IMR-90 (cell line): ENCODE data around the gene MARCO. TPM values are rescaled to one million over a fixed set of nuclear protein-coding genes. Genes with fewer than 3 reads are reported as not detected.

ENCODE experiments used
- ATAC-seq: fragments of 200-7000 bp; cut with Tn5 transposase; 2 replicates; pipeline ENCODE4 v1.9.1; 2020; ENCODE audit warnings: low read depth, mild to moderate bottlenecking, moderate library complexity
- BruUV-seq: library from RNA; stranded (reverse); fragments of 400-500 nt; replicated peaks from 2 replicates; lab custom pipeline; 2021; lab: Mats Ljungman, UMichigan
- CTCF ChIA-PET: fragments of 300-600 bp; formaldehyde crosslinking; extraction: SDS; loops from one replicate; lab custom pipeline; 2021; ENCODE audit warnings: antibody characterized with exemption; lab: Yijun Ruan, JAX
- POLR2A ChIA-PET: fragments of 300-600 bp; sonication (Branson Sonifier 250); formaldehyde crosslinking; loops from one replicate; lab custom pipeline; 2022; ENCODE audit warnings: antibody characterized with exemption; ENCODE audit not compliant: unreplicated experiment; lab: Charles Lee
- DNase-seq: peaks from one replicate; pipeline ENCODE4 v3.0.0; 2013
- H2AFZ ChIP-seq: replicated peaks from 2 replicates; pipeline ENCODE3; 2013; ENCODE audit warnings: low read length, mild to moderate bottlenecking; ENCODE audit not compliant: poor library complexity
- H2AK5ac ChIP-seq: 2 replicates; pipeline ENCODE4 v1.6.1; 2013; ENCODE audit warnings: low read depth, low read length, inconsistent platforms
- H2AK9ac ChIP-seq: replicated peaks from 2 replicates; pipeline ENCODE3; 2013; ENCODE audit warnings: mild to moderate bottlenecking, low read depth, low read length, moderate library complexity; ENCODE audit not compliant: poor library complexity
- H2BK120ac ChIP-seq: 2 replicates; pipeline ENCODE4 v1.6.1; 2013; ENCODE audit warnings: low read depth, low read length, inconsistent platforms
- H2BK15ac ChIP-seq: 3 replicates; pipeline ENCODE4 v1.6.1; 2013; ENCODE audit warnings: low read depth, low read length, inconsistent platforms
- H2BK20ac ChIP-seq: 2 replicates; pipeline ENCODE4 v1.6.1; 2013; ENCODE audit warnings: low read depth, mild to moderate bottlenecking, inconsistent platforms, low read length, moderate library complexity
- H2BK5ac ChIP-seq: 2 replicates; pipeline ENCODE4 v1.6.1; 2013; ENCODE audit warnings: mild to moderate bottlenecking, low read depth, low read length, inconsistent platforms; ENCODE audit not compliant: poor library complexity, severe bottlenecking
- H3K14ac ChIP-seq: replicated peaks from 2 replicates; pipeline ENCODE4 v1.6.1; 2013; ENCODE audit warnings: low read depth, low read length, inconsistent platforms
- H3K18ac ChIP-seq: 2 replicates; pipeline ENCODE4 v1.6.1; 2013; ENCODE audit warnings: low read depth, low read length, control low read depth
- H3K23ac ChIP-seq: 2 replicates; pipeline ENCODE4 v1.6.1; 2013; ENCODE audit warnings: low read depth, low read length, inconsistent platforms
- H3K27ac ChIP-seq: 2 replicates; pipeline ENCODE4 v1.5.1; 2013; ENCODE audit warnings: mild to moderate bottlenecking, control low read depth, low read length; ENCODE audit not compliant: insufficient read depth
- H3K27me3 ChIP-seq: 2 replicates; pipeline ENCODE4 v1.6.1; 2013; ENCODE audit warnings: low read length; ENCODE audit not compliant: control insufficient read depth, insufficient read depth
- H3K36me3 ChIP-seq: 2 replicates; pipeline ENCODE4 v1.6.1; 2013; ENCODE audit warnings: low read length, mixed read lengths; ENCODE audit not compliant: control insufficient read depth, insufficient read depth
- H3K4ac ChIP-seq: 2 replicates; pipeline ENCODE4 v1.6.1; 2013; ENCODE audit warnings: low read depth, low read length, inconsistent platforms
- H3K4me1 ChIP-seq: 2 replicates; pipeline ENCODE4 v1.6.1; 2013; ENCODE audit warnings: low read length, mixed read lengths; ENCODE audit not compliant: control insufficient read depth, insufficient read depth
- H3K4me2 ChIP-seq: 2 replicates; pipeline ENCODE4 v1.6.1; 2013; ENCODE audit warnings: low read depth, mild to moderate bottlenecking, control low read depth, low read length, moderate library complexity
- H3K4me3 ChIP-seq: 2 replicates; pipeline ENCODE4 v1.5.1; 2013; ENCODE audit warnings: low read depth, mild to moderate bottlenecking, control low read depth, low read length, moderate library complexity; ENCODE audit not compliant: insufficient read depth
- H3K56ac ChIP-seq: 2 replicates; pipeline ENCODE4 v1.6.1; 2013; ENCODE audit warnings: low read length, inconsistent platforms; ENCODE audit not compliant: insufficient read depth; ENCODE audit errors: extremely low read depth
- H3K79me1 ChIP-seq, 2 experiments: 2 replicates each; pipeline ENCODE4 v1.6.1; 2013; ENCODE audit warnings: low read length in 2 of 2, inconsistent platforms in 1 of 2, low read depth in 1 of 2
- H3K9ac ChIP-seq: 2 replicates; pipeline ENCODE4 v1.6.1; 2013; ENCODE audit warnings: low read depth, low read length, control low read depth
- H3K9me1 ChIP-seq: 2 replicates; pipeline ENCODE4 v1.6.1; 2013; ENCODE audit warnings: low read length, inconsistent platforms; ENCODE audit not compliant: insufficient read depth
- H3K9me3 ChIP-seq: 2 replicates; pipeline ENCODE4 v1.6.1; 2013; ENCODE audit warnings: low read length; ENCODE audit not compliant: control insufficient read depth, insufficient read depth
- H4K20me1 ChIP-seq: 2 replicates; pipeline ENCODE4 v1.6.1; 2013; ENCODE audit warnings: low read length, inconsistent platforms; ENCODE audit not compliant: insufficient read depth
- H4K5ac ChIP-seq: 2 replicates; pipeline ENCODE4 v1.6.1; 2013; ENCODE audit warnings: mild to moderate bottlenecking, low read depth, low read length, control low read depth
- H4K8ac ChIP-seq, 2 experiments: 2 replicates each; pipeline ENCODE4 v1.6.1; 2013; ENCODE audit warnings: low read depth in 2 of 2, low read length in 2 of 2, control low read depth in 1 of 2, inconsistent platforms in 1 of 2
- H4K91ac ChIP-seq: 2 replicates; pipeline ENCODE4 v1.6.1; 2013; ENCODE audit warnings: low read depth, low read length, inconsistent platforms; ENCODE audit not compliant: insufficient read depth
- BHLHE40 ChIP-seq: fragments of 150-350 bp; IDR thresholded peaks from 2 replicates; pipeline ENCODE4 v1.6.1; 2016; ENCODE audit warnings: mild to moderate bottlenecking, low read depth, low read length
- CEBPB ChIP-seq: IDR thresholded peaks from 2 replicates; pipeline ENCODE4 v1.6.1; 2012; ENCODE audit warnings: low read depth, low read length, improper control_type of control experiment
- CHD1 ChIP-seq: IDR thresholded peaks from 2 replicates; pipeline ENCODE4 v1.6.1; 2012; ENCODE audit warnings: low read depth, low read length, improper control_type of control experiment
- FOS ChIP-seq: fragments of 150-350 bp; IDR thresholded peaks from 2 replicates; pipeline ENCODE4 v1.6.1; 2016; ENCODE audit warnings: low read depth, low read length
- MAFK ChIP-seq: IDR thresholded peaks from 2 replicates; pipeline ENCODE4 v1.6.1; 2012; ENCODE audit warnings: low read depth, low read length, improper control_type of control experiment
- MAZ ChIP-seq: IDR thresholded peaks from 2 replicates; pipeline ENCODE4 v1.6.1; 2012; ENCODE audit warnings: low read depth, mild to moderate bottlenecking, low read length, improper control_type of control experiment, moderate library complexity, borderline replicate concordance
- MXI1 ChIP-seq: IDR thresholded peaks from 2 replicates; pipeline ENCODE4 v1.6.1; 2012; ENCODE audit warnings: low read depth, mild to moderate bottlenecking, low read length, moderate library complexity, borderline replicate concordance
- NFE2L2 ChIP-seq: fragments of 150-350 bp; IDR thresholded peaks from 2 replicates; pipeline ENCODE4 v1.6.1; 2016; ENCODE audit warnings: low read depth, mild to moderate bottlenecking, low read length
- POLR2A ChIP-seq: IDR thresholded peaks from 2 replicates; pipeline ENCODE4 v1.6.1; 2012; ENCODE audit warnings: mild to moderate bottlenecking, low read depth, low read length
- RAD21 ChIP-seq: IDR thresholded peaks from 2 replicates; pipeline ENCODE4 v1.6.1; 2012; ENCODE audit warnings: low read length, improper control_type of control experiment
- RCOR1 ChIP-seq: IDR thresholded peaks from 2 replicates; pipeline ENCODE4 v1.6.1; 2012; ENCODE audit warnings: mild to moderate bottlenecking, low read length, improper control_type of control experiment; ENCODE audit not compliant: insufficient replicate concordance
- RFX5 ChIP-seq: IDR thresholded peaks from 2 replicates; pipeline ENCODE4 v1.8.0; 2012; ENCODE audit warnings: low read depth, mild to moderate bottlenecking, low read length, moderate library complexity
- SMC3 ChIP-seq: fragments of 150-350 bp; IDR thresholded peaks from 2 replicates; pipeline ENCODE4 v1.6.1; 2016; ENCODE audit warnings: low read depth, mild to moderate bottlenecking, antibody characterized with exemption, low read length, moderate library complexity
- WGBS, 2 experiments: methylation state at CpG; one replicate each; pipeline versions ENCODE4 v1.1.5 to v1.1.7; 2013; ENCODE audit warnings: missing lambda C conversion rate in 2 of 2; ENCODE audit not compliant: insufficient read length in 1 of 2; ENCODE audit errors: extremely low coverage in 2 of 2; 5-methylcytosine and 5-hydroxymethylcytosine counted together
- dilution Hi-C: fragments of 300-500 bp; cut with HindIII; formaldehyde crosslinking; loops from one replicate; pipeline ENCODE4 v1.14.3; 2018; ENCODE audit warnings: low sequenced_read_pairs; ENCODE audit not compliant: unreplicated experiment
- in situ Hi-C: fragments of 300-500 bp; cut with MboI; formaldehyde crosslinking; loops from 3 replicates; pipeline ENCODE4 v1.14.3; 2019; ENCODE audit warnings: low sequenced_read_pairs, inconsistent platforms, mixed read lengths
- intact Hi-C: fragments of 100-400 bp; cut with micrococcal nuclease; formaldehyde crosslinking; loops from 2 replicates; pipeline ENCODE4 v1.10.0; 2022
- polyA plus RNA-seq, 3 experiments: library from polyadenylated mRNA; depleted of rRNA; stranded (reverse); fragments of >200 nt; gene quantifications; 2 replicates each; pipeline ENCODE4 v1.2.3, GENCODE V29; 2012; ENCODE audit warnings: low replicate concordance in 1 of 3
- total RNA-seq: library from RNA; depleted of rRNA; stranded (reverse); fragments of >200 nt; gene quantifications from 2 replicates; pipeline ENCODE4 v1.2.3, GENCODE V29; 2012
- TF ChIP-seq, protein P1 (sequence below): fragments of 150-350 bp; IDR thresholded peaks from 2 replicates; pipeline ENCODE4 v1.6.1; 2016; ENCODE audit warnings: low read depth, mild to moderate bottlenecking, low read length, moderate library complexity, borderline replicate concordance
- TF ChIP-seq, protein P2 (sequence below): conservative IDR thresholded peaks from 2 replicates; pipeline ENCODE4 v1.5.1; 2012; ENCODE audit warnings: mild to moderate bottlenecking, low read depth, low read length, improper control_type of control experiment
- TF ChIP-seq, protein P3 (sequence below): fragments of 150-350 bp; IDR thresholded peaks from 2 replicates; pipeline ENCODE4 v1.6.1; 2017; ENCODE audit warnings: mild to moderate bottlenecking, antibody characterized with exemption, low read length, low read depth

MARCO gene
- total and polyA plus RNA-seq, 2 of the 4 experiments (the other 2 are of a cell fraction), result not detected

DNA sequence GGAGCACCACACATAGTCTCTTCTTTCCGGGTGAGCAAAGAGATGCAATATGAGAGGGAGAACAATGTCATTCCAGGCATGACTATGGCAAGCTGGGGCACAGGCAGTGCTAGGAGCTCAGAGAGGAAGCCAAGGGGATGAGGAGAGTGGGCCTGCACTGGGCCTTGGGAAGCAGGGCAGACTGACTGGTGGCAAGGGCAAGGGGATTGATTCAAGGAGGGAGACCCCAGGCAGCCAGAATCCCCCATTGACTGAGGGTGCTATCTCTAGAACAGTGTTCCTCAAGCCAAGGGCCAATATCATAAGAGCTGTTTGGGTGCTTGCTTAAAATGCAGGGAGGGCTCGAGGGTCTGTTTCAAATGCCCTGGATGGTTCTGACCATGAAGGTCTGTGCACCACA, 36.1 kb downstream of the MARCO start:
- CTCF ChIA-PET, result no interaction called here
- no peaks in the 10 kb centered on the region for H3K27me3 ChIP-seq
- no peaks in the 10 kb centered on the region for H3K9me3 ChIP-seq
- H2AFZ ChIP-seq, result no peak overlapping the region
- no peaks in the 10 kb centered on the region for H3K79me1 ChIP-seq
- POLR2A ChIA-PET, result no interaction called here
- no peak overlapping the region for H2BK120ac ChIP-seq
- H3K36me3 ChIP-seq, result no peaks in the 10 kb centered on the region
- no peak overlapping the region for H3K4ac ChIP-seq
- H3K9ac ChIP-seq, result no peak overlapping the region
- no peak overlapping the region for H2BK5ac ChIP-seq
- H4K5ac ChIP-seq, result no peak overlapping the region
- intact Hi-C loops (no loop called here), in situ Hi-C loops (no loop called here), dilution Hi-C loops (no loop called here)
- no peak overlapping the region for H2BK15ac ChIP-seq
- WGBS, 2 experiments, result no CpG with 5 or more reads among the region's 2 CpGs
- no peak overlapping the region for H3K4me2 ChIP-seq
- no peaks in the 10 kb centered on the region for H3K4me1 ChIP-seq
- H4K91ac ChIP-seq, result no peak overlapping the region
- ATAC-seq (no peak), DNase-seq (no peak)
- no peaks in the 10 kb centered on the region for H4K20me1 ChIP-seq
- H3K27ac ChIP-seq, result no peak overlapping the region
- H3K9me1 ChIP-seq, result no peaks in the 10 kb centered on the region; the same call in 1 of the 2 replicates
- H3K4me3 ChIP-seq, result no peak overlapping the region
- no peak overlapping the region for H4K8ac ChIP-seq
- no TSS peak for BruUV-seq
- no peak overlapping the region for H3K56ac ChIP-seq
- no peak overlapping the region for H2AK9ac ChIP-seq
- TF ChIP-seq, protein P1, sequence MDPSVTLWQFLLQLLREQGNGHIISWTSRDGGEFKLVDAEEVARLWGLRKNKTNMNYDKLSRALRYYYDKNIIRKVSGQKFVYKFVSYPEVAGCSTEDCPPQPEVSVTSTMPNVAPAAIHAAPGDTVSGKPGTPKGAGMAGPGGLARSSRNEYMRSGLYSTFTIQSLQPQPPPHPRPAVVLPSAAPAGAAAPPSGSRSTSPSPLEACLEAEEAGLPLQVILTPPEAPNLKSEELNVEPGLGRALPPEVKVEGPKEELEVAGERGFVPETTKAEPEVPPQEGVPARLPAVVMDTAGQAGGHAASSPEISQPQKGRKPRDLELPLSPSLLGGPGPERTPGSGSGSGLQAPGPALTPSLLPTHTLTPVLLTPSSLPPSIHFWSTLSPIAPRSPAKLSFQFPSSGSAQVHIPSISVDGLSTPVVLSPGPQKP, result no peak
- TF ChIP-seq RAD21, result no peak
- no peak for TF ChIP-seq RCOR1
- TF ChIP-seq FOS, result no peak
- no peak for TF ChIP-seq POLR2A
- TF ChIP-seq, protein P2, sequence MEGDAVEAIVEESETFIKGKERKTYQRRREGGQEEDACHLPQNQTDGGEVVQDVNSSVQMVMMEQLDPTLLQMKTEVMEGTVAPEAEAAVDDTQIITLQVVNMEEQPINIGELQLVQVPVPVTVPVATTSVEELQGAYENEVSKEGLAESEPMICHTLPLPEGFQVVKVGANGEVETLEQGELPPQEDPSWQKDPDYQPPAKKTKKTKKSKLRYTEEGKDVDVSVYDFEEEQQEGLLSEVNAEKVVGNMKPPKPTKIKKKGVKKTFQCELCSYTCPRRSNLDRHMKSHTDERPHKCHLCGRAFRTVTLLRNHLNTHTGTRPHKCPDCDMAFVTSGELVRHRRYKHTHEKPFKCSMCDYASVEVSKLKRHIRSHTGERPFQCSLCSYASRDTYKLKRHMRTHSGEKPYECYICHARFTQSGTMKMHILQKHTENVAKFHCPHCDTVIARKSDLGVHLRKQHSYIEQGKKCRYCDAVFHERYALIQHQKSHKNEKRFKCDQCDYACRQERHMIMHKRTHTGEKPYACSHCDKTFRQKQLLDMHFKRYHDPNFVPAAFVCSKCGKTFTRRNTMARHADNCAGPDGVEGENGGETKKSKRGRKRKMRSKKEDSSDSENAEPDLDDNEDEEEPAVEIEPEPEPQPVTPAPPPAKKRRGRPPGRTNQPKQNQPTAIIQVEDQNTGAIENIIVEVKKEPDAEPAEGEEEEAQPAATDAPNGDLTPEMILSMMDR, result no peak
- TF ChIP-seq CHD1, result no peak
- TF ChIP-seq, protein P3, sequence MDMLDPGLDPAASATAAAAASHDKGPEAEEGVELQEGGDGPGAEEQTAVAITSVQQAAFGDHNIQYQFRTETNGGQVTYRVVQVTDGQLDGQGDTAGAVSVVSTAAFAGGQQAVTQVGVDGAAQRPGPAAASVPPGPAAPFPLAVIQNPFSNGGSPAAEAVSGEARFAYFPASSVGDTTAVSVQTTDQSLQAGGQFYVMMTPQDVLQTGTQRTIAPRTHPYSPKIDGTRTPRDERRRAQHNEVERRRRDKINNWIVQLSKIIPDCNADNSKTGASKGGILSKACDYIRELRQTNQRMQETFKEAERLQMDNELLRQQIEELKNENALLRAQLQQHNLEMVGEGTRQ, result no peak
- TF ChIP-seq BHLHE40, result no peak
- no peak for TF ChIP-seq RFX5
- TF ChIP-seq SMC3, result no peak
- TF ChIP-seq CEBPB, result no peak
- TF ChIP-seq MAZ, result no peak
- no peak for TF ChIP-seq MAFK
- TF ChIP-seq MXI1, result no peak
- TF ChIP-seq NFE2L2, result no peak
- no peak overlapping the region for H3K14ac ChIP-seq
- no peak overlapping the region for H2BK20ac ChIP-seq
- H2AK5ac ChIP-seq, result no peak overlapping the region
- no peak overlapping the region for H3K18ac ChIP-seq
- H3K23ac ChIP-seq, result no peak overlapping the region
